Neural progenitor cell (in vitro differentiated cells): ENCODE data around the gene PARD3B.

Source experiments
- EZH2phosphoT487 ChIP-seq: fragments of 200-600 bp; sonication (generic); IDR thresholded peaks from 2 replicates; pipeline ENCODE4 v1.6.1; 2017; ENCODE audit warnings: antibody characterized with exemption
- TF ChIP-seq, protein P1 (sequence below): fragments of 200-600 bp; sonication (generic); IDR thresholded peaks from 2 replicates; pipeline ENCODE4 v1.5.1; 2017; ENCODE audit warnings: antibody characterized with exemption, mild to moderate bottlenecking

DNA sequence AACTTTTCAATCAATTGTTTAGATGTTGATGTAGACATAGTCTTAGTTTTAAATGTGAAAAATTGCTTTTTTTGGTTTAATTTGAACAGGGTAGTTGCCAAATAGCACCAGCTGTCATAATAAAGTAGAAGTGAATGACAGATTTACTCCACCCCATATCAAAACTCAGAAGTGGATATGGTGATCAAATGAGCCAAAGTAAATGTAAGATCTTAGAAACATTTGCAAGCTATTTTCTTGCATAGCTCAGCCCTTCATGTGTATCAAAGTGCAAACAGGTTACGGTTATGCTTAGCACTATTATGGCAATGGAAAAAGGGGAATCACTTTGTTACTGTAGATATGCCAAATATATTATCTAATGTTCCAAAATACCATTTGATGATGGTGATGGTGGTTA is 596.1 kb downstream of the PARD3B start:
- TF ChIP-seq, protein P1, sequence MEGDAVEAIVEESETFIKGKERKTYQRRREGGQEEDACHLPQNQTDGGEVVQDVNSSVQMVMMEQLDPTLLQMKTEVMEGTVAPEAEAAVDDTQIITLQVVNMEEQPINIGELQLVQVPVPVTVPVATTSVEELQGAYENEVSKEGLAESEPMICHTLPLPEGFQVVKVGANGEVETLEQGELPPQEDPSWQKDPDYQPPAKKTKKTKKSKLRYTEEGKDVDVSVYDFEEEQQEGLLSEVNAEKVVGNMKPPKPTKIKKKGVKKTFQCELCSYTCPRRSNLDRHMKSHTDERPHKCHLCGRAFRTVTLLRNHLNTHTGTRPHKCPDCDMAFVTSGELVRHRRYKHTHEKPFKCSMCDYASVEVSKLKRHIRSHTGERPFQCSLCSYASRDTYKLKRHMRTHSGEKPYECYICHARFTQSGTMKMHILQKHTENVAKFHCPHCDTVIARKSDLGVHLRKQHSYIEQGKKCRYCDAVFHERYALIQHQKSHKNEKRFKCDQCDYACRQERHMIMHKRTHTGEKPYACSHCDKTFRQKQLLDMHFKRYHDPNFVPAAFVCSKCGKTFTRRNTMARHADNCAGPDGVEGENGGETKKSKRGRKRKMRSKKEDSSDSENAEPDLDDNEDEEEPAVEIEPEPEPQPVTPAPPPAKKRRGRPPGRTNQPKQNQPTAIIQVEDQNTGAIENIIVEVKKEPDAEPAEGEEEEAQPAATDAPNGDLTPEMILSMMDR = no peak
- TF ChIP-seq EZH2phosphoT487 = no peak
